Globus pallidus (tissue), 1 donor: ENCODE results near the gene GGTLC1.
"Not testable (repeated sequence)": the region's sequence is repeated elsewhere in the genome, so short reads cannot be mapped to it uniquely, and the experiment has no call there.

Experiments used
- DNase-seq: peaks from one replicate; pipeline ENCODE4 v3.0.0-alpha.2; 2015; ENCODE audit warnings: low spot score

GGTLC1 gene

GRCh38 chr20:23994001-23994633, 5.5 kb upstream of the GGTLC1 start:
- DNase-seq = not testable (repeated sequence)

DNA sequence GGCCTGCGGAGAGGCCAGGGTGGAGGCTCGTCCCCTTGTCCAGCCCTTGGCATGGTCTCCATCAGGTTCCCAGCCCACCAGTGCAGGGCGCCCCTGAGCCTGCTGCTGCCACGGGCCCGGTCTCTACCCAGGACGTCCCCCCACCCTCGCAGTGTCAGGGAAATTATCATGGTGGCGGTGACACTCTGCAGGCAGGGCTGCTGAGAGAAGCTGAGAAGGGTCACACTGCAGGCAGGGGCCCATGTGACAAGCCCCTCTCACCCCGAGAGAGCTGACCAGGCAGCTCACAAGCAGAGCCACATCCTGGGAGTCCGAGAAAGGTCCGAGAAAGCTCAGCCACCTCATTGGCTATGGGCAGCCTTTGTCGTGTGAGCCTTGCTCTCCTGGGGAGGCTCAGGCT, 4.9 kb upstream of the GGTLC1 start:
- not testable (repeated sequence) for DNase-seq

GRCh38 chr20:23990296-23990695, 1.7 kb upstream of the GGTLC1 start:
- DNase-seq = not testable (repeated sequence)

DNA sequence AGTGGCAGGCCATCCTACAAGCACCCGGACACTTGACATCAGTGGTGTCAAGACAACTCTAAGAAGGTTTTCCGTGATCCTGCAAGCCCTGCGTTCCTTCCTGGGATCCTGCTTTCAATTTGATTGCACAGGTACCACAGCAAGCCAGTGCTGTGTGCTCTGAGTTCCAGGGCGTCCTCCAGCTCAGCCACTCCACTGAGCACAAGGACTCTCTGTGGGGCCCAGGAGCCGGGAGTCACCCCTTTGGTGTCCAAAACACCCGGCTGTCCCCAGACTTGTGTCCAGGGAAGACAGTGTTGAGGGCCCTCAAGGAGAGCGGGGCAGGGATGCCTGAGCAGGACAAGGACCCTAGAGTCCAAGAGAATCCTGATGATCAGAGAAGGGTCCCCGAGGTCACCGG, 387 bp upstream of the GGTLC1 start:
- DNase-seq = not testable (repeated sequence)

GRCh38 chr20:23986716-23987115, 1.9 kb downstream of the GGTLC1 start:
- DNase-seq = not testable (repeated sequence)

- DNase-seq = not testable (repeated sequence)
These were observed 2.3 kb downstream of the GGTLC1 start for GRCh38 chr20:23986310-23986709.

DNA sequence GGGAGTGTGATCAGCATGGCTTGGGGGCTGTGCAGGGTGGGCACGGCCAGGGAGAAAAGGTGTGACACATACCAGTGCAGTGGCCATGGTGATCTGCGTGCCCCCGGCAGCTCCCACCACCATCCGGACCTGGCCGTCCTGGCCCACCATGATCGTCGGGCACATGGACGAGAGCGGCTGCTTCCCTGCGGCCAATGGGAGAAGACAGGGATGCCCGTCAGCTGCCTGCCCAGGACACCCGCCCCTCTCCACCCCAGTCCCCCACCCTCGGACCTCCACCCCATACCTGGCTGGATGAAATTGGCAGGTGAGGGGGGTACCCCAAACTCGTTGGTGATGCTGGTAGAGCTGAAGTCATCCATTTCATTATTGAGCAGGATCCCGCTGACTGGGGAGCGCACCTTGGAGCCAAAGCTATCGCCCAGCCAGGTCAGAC, 2.8 kb downstream of the GGTLC1 start:
- not testable (repeated sequence) for DNase-seq

DNA sequence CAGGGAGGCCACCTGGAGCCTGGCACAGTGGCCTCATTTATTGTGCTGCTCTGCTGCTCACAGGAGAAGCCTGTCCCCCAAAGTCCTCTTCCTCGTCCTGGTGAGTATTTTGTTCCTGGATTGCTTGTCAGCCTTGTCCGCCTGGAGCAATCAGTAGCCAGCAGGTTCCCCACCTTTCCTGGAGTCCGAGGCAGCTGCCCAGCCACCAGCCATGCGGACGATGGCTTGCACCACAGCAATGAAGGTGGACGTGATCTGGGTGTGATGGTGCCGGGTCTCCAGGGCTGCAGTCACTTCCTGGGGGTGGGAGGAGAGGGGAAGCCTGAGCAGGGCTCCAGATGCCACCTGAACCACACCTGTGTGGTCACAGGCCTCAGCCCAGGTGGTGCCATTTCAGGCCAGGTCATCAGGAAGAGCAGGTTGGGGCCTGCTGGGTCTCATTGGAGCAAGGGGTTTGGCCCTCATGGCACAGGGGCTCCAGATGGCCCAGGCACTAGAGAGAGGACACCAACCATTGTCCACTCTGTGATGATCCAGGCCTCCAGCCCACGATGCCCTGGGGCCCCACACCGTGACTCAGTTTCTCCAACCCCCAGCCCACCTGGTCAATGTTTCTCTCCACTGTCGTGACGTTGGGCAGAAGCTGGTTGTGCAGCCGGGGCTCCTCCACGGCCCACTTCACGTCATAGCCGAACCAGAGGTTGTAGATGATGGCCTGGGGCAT, 3.4 kb downstream of the GGTLC1 start:
- DNase-seq = not testable (repeated sequence)

DNA sequence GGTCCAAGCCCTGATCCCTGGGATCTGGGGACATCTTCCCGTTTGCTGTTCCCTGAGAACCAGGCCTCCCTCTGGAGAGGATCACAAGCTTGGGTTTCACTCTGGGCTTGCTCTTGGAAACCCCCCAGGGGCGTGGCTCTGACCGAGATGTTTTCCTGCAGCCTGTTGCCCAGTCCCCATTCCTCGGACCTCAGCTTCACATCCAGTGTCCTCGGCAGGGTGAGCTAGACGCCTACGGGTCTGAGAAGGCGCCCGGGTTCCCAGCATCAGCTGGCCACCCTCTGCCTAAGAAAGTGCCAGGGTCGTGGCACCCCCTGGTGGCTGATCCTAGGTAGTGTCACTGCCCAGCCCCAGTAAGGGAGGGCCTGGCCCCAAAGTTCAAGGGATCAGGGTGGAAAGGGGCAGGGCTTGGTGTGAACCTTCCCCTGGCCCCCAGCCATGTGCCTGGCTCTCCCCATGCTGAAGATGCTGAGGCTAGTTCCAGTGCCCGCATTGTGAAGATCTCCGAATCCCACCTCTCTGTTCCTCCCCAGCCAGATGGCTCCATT, 4.0 kb downstream of the GGTLC1 start:
- not testable (repeated sequence) for DNase-seq

GRCh38 chr20:23982112-23983018, 6.2 kb downstream of the GGTLC1 start:
- not testable (repeated sequence) for DNase-seq

DNA sequence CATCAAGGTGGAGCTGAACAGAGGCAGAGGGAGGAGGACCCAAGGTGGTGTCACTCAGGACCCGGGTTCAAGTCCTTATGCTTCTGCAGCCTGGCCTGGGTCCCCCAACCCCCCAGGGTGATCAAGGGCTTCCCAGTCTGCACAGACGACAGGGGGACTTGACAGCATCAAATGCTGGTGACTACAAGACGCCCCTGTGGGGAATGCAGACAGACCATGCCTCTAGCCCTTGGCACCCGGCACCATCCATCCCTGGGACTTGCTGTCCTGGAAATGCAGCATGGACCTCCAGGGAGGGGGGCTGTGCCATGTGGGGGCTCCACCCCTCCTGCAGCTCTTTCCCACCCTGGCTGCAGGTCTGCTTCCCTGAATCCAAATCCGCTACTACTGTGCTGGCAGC, 7.1 kb downstream of the GGTLC1 start:
- not testable (repeated sequence) for DNase-seq

DNA sequence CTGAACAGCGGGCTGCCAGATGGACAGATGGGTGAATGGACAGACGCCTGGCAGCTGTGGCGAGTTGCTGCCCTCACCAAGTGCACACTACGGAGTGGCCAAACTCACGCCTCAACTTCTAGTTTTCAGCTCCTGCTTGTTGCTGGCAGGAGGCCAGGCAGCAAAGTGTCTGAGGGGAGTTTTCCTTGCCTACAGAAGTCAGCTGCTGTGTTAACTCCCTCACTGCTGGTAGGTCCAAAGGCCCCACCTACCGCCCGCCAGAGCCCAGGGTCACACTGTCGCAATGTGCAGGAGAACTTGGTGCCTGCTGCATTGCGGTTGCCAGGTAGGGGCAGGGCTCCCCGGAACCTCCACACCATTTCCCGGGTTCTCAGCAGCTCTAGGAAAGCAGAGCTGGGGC, 7.6 kb downstream of the GGTLC1 start:
- not testable (repeated sequence) for DNase-seq

DNA sequence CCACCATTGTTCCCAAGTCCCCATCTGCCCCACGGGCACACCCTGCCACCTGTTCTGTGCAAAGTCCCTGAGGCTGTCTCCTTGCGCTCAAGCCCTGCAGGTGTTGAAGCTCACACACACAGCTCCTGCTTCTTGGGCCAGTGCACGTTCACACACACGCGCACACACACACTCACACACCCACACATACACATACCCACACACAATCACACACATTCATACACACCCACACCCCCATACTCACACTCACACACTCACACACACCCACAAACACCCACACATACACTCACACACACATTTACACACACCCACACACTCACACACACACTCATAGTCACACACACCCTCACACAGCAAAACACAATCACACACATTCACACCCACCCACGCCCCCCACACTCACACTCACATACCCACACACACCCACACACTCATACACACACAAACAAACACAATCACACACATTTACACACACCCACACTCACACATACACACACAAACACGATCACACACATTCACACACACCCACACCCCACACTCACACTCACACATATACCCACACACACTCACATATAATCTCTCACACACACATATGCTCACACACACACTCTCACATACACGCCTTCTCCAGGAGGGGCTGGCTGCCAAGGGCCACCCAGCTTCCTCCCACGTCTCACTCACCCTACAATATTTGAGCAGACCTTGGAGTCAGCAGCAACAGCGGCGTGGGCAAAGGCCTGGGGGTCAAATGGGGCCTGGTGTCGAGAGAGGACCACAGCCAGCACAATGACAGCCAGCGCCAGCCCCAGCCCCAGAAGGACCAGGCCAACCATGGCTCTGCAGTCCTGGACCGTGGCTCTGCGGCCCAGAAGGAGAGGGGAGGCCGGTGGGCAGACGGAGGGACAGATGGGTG, 8.4 kb downstream of the GGTLC1 start:
- DNase-seq = not testable (repeated sequence)

DNA sequence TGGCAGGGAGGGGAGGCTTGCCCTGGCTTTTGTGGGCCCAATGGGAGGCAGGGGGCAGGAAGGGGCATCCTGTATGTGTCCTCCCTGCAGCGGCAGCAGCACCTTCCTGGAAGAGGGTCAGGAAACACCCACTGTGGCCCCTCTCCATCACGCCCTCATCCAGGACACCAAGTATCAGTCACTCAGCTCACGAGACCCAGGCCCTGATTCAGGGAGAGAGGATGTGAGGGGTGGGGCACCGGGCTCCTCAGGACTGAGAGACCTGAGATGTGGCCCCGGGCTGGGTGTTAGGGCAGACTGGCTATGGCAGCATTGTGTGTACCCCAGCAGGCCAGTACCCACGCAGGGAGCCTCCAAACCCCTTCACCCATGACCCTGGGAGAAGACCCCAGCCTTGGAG, 9.2 kb downstream of the GGTLC1 start:
- not testable (repeated sequence) for DNase-seq

GRCh38 chr20:23978457-23978856, 10.1 kb downstream of the GGTLC1 start:
- DNase-seq = not testable (repeated sequence)

GRCh38 chr20:23974966-23975365, 13.6 kb downstream of the GGTLC1 start:
- DNase-seq = no peak

DNA sequence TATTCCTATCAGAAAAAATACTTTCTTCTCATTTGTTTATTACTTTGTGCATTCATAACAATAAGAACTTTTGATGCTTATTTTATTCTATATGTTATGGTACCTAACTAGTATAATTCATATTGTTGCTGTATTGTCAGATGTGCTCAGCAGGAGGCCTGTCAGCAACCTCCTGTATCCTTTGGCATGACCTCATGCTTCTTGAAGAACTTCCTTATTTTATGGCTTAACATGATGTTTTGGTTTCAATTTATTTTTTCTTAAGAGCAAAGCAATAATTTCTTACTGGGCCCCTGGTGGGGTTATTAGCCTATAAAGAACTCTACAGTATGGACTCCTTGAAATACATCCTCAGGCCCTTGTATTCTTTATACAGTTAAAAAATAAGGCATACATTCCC, 17.3 kb downstream of the GGTLC1 start:
- no peak for DNase-seq

DNA sequence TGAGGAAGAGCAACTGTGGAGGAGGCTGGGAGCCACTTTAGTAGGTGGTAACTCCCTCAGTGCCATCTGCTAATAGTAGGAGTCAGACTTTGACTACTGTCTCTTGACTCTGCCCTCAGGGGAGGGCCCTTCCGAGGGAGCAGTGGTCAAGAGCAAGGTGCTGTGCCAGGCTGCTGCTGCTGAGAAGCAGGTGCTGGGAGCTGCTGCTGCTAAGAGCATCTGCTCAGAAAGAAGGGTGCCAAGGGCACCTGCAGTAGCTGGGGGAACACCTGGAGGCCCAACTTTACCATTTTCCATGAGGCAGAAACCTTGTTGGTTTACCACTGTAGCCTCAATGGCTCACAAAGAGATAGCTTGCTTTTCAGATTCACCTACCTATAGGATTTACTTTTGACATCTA, 18.5 kb downstream of the GGTLC1 start:
- DNase-seq = no peak

- DNase-seq = no peak
These were observed 21.0 kb downstream of the GGTLC1 start for GRCh38 chr20:23967616-23967979.

GRCh38 chr20:23966927-23967615, 21.5 kb downstream of the GGTLC1 start:
- no peak for DNase-seq

DNA sequence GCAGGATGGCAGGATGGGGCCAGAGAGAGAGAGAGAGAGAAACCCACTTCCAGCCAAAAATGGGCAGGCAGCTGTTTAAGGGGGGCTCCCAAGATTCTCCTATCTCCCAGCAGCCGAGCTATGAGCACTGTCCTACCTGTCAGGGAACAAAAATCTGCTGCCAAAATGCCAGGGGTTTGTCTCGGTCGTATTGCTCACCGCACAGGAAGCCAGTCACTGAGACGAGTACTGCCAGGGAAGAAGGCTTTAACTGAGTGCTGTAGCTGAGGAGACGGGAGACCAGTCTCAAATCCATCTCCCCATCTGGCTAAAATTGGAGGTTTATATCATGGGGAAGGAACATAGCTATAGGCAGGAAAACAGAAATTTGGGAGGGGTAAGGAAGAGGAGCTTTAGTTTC, 22.3 kb downstream of the GGTLC1 start:
- no peak for DNase-seq
